HepG2 (cell line): ENCODE data around the gene OASL. TPM values are rescaled to one million over a fixed set of nuclear protein-coding genes. Genes with fewer than 3 reads are reported as not detected.

Experiments
- CEBPZ ChIP-seq: IDR thresholded peaks from 2 replicates; pipeline ENCODE4 v1.6.1; 2012; ENCODE audit warnings: low read length, improper control_type of control experiment
- ETV5 ChIP-seq: IDR thresholded peaks from 2 replicates; pipeline ENCODE4 v1.6.1; 2018; ENCODE audit warnings: missing biosample characterization, missing genetic modification reagents, inconsistent platforms, borderline replicate concordance
- ISX ChIP-seq: sonication (generic); formaldehyde crosslinking; conservative IDR thresholded peaks from 2 replicates; pipeline ENCODE4 v1.5.0; 2020; ENCODE audit warnings: missing genetic modification reagents
- KLF9 ChIP-seq: IDR thresholded peaks from 2 replicates; pipeline ENCODE4 v1.6.1; 2016; ENCODE audit warnings: low read depth
- KMT2A ChIP-seq: sonication (generic); formaldehyde crosslinking; IDR thresholded peaks from 2 replicates; pipeline ENCODE4 v1.4.0; 2020; ENCODE audit warnings: missing genetic modification reagents
- MBD4 ChIP-seq: IDR thresholded peaks from 2 replicates; pipeline ENCODE4 v1.6.1; 2012; ENCODE audit warnings: low read length, inconsistent platforms, borderline replicate concordance
- MNT ChIP-seq: fragments of 450-650 bp; IDR thresholded peaks from 2 replicates; pipeline ENCODE4 v1.6.1; 2016
- NR1H2 ChIP-seq: sonication (generic); formaldehyde crosslinking; IDR thresholded peaks from 2 replicates; pipeline ENCODE4 v1.8.1; 2022; ENCODE audit warnings: low read depth, missing genetic modification reagents, borderline replicate concordance
- PAX8 ChIP-seq: sonication (generic); formaldehyde crosslinking; IDR thresholded peaks from 2 replicates; pipeline ENCODE4 v1.8.0; 2022; ENCODE audit warnings: mild to moderate bottlenecking, missing genetic modification reagents, borderline replicate concordance
- SRSF1 ChIP-seq: fragments of 200-400 bp; formaldehyde crosslinking; optimal IDR thresholded peaks from 2 replicates; pipeline ENCODE3; 2017; ENCODE audit warnings: mild to moderate bottlenecking, low read depth, low read length, moderate library complexity
- SUZ12 ChIP-seq: fragments of 150-350 bp; IDR thresholded peaks from 2 replicates; pipeline ENCODE4 v1.6.1; 2014; ENCODE audit warnings: low read depth, low read length
- TARDBP ChIP-seq: sonication (generic); formaldehyde crosslinking; IDR thresholded peaks from 2 replicates; pipeline ENCODE4 v1.8.0; 2022; ENCODE audit warnings: mild to moderate bottlenecking, missing genetic modification reagents
- ZBTB37 ChIP-seq: sonication (generic); formaldehyde crosslinking; IDR thresholded peaks from 2 replicates; pipeline ENCODE4 v1.4.0; 2020; ENCODE audit warnings: mild to moderate bottlenecking, missing genetic modification reagents
- ZBTB7A ChIP-seq: sonication (generic); formaldehyde crosslinking; IDR thresholded peaks from 2 replicates; pipeline ENCODE4 v1.8.0; 2022; ENCODE audit warnings: mild to moderate bottlenecking, missing genetic modification reagents
- ZNF263 ChIP-seq: sonication (generic); formaldehyde crosslinking; IDR thresholded peaks from 2 replicates; pipeline ENCODE4 v1.4.0; 2020; ENCODE audit warnings: missing genetic modification reagents
- ZNF484 ChIP-seq: sonication (generic); formaldehyde crosslinking; IDR thresholded peaks from 2 replicates; pipeline ENCODE4 v1.5.1; 2020; ENCODE audit warnings: mild to moderate bottlenecking, low read depth, missing genetic modification reagents, borderline replicate concordance
- ZNF557 ChIP-seq: sonication (generic); formaldehyde crosslinking; IDR thresholded peaks from 2 replicates; pipeline ENCODE4 v1.4.0; 2020; ENCODE audit warnings: missing genetic modification reagents
- ZNF564 ChIP-seq: sonication (generic); formaldehyde crosslinking; IDR thresholded peaks from 2 replicates; pipeline ENCODE4 v1.8.1; 2023; ENCODE audit warnings: mild to moderate bottlenecking, missing genetic modification reagents
- polyA plus RNA-seq, 8 experiments: library from polyadenylated mRNA; depleted of rRNA in 3 of 8; stranded (reverse) in 7 of 8; unstranded in 1 of 8; fragments of >200 nt; fragmentation: Illumina TruSeq in 4 of 8; extraction: Trizol in 4 of 8; gene quantifications; 2 replicates each; pipeline versions ENCODE4 v1.2.1 to v1.2.3, GENCODE V29; 2011 to 2016; ENCODE audit warnings: low read depth in 4 of 8, missing spikeins in 1 of 8, mixed read lengths in 1 of 8; ENCODE audit not compliant: insufficient read depth in 1 of 8
- total RNA-seq, 5 experiments: library from RNA; depleted of rRNA; stranded (reverse); fragments of >200 nt; fragmentation: Illumina TruSeq; extraction: Trizol; gene quantifications; 2 replicates each; pipeline ENCODE4 v1.2.3, GENCODE V29; 2016; ENCODE audit warnings: low read depth in 1 of 5
- TF ChIP-seq, protein P1 (sequence below), 2 experiments: sonication (generic) in 1 of 2; formaldehyde crosslinking in 1 of 2; IDR thresholded peaks; 2 replicates each; pipeline versions ENCODE4 v1.5.1 to v1.6.1; 2011 to 2020; ENCODE audit warnings: borderline replicate concordance in 1 of 2, low read depth in 1 of 2, low read length in 1 of 2, mild to moderate bottlenecking in 1 of 2, missing genetic modification reagents in 1 of 2, moderate library complexity in 1 of 2
- TF ChIP-seq, protein P2 (sequence below): IDR thresholded peaks from 2 replicates; pipeline ENCODE4 v1.6.1; 2016; ENCODE audit warnings: low read depth, borderline replicate concordance
- TF ChIP-seq, protein P3 (sequence below): sonication (generic); formaldehyde crosslinking; IDR thresholded peaks from 2 replicates; pipeline ENCODE4 v1.8.1; 2023; ENCODE audit warnings: missing genetic modification reagents, mild to moderate bottlenecking, borderline replicate concordance

The OASL gene
- total and polyA plus RNA-seq, 2 of the 13 experiments (the other 11 are each of a cell fraction or from before 2014, with no cell fraction given), result 0.11 to 0.22 TPM

DNA sequence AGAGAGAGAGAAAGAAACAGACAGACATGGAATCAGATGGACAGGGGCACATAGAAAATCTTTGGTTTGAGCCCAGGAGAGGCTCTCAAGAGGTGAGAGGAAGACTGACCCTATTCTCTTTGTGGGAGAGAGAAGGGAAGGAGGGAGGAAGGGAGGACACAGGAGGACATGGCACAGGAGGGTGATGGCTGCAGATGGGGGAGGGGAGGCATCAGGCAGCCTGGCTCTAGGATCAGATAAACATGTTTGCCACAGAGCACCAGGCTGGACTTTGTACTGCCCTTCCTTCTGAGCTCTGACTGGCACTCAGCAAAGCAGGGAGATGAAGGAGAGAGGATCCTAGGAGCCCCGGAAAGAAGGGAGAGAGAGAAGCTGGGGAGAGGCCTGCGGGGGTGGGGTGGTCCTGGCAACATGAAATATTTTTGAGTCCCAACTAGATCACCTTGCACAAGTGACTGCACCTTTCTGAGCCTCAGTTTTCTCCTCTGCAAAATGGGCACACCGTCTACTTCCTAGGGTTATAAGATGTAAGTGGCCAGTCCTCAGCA lies 54.6 kb downstream of the OASL start (continued):
- TF ChIP-seq SUZ12 (no peak), CEBPZ (no peak), ZNF484 (CRISPR knock-in tag) (no peak), KMT2A (CRISPR knock-in tag) (no peak), MBD4 (no peak), ISX (no peak), PAX8 (CRISPR knock-in tag) (no peak), TARDBP (CRISPR knock-in tag) (peak; percentile 79; the same call in 1 of the 2 replicates), SRSF1 (no peak), ZNF564 (no peak), ZNF557 (no peak), ZNF263 (peak; percentile 89), ZBTB7A (no peak), ZBTB37 (no peak), ETV5 (CRISPR knock-in tag) (peak; percentile 22; the same call in 1 of the 2 replicates), NR1H2 (CRISPR knock-in tag) (no peak), MNT (no peak), KLF9 (no peak)
- TF ChIP-seq, protein P1, sequence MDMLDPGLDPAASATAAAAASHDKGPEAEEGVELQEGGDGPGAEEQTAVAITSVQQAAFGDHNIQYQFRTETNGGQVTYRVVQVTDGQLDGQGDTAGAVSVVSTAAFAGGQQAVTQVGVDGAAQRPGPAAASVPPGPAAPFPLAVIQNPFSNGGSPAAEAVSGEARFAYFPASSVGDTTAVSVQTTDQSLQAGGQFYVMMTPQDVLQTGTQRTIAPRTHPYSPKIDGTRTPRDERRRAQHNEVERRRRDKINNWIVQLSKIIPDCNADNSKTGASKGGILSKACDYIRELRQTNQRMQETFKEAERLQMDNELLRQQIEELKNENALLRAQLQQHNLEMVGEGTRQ (IDR thresholded peaks at IDR 0.05; ENCODE audit: low read depth, low read length), result no peak
- TF ChIP-seq, protein P1 (CRISPR knock-in tag; IDR thresholded peaks at IDR 0.05; ENCODE audit: borderline replicate concordance), result no peak
- TF ChIP-seq, protein P2, sequence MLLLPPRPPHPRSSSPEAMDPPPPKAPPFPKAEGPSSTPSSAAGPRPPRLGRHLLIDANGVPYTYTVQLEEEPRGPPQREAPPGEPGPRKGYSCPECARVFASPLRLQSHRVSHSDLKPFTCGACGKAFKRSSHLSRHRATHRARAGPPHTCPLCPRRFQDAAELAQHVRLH (CRISPR knock-in tag), result no peak
- TF ChIP-seq, protein P3, sequence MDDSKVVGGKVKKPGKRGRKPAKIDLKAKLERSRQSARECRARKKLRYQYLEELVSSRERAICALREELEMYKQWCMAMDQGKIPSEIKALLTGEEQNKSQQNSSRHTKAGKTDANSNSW (CRISPR knock-in tag), result no peak
